AG04450 (cell line): ENCODE measurements around the gene MUC2. TPM values are rescaled to one million over a fixed set of nuclear protein-coding genes. Genes with fewer than 3 reads are reported as not detected.

Experiments used
- CTCF ChIA-PET: fragments of 300-600, 350-600 bp; formaldehyde crosslinking; extraction: SDS; loops from one replicate; lab custom pipeline; 2022; ENCODE audit warnings: antibody characterized with exemption, inconsistent platforms; lab: Charles Lee
- POLR2A ChIA-PET: fragments of 350-600 bp; formaldehyde crosslinking; extraction: SDS; loops from one replicate; lab custom pipeline; 2021; ENCODE audit warnings: antibody characterized with exemption, inconsistent platforms; lab: Yijun Ruan, JAX
- DNase-seq: peaks from one replicate; pipeline ENCODE4 v3.0.0-alpha.2; 2011; ENCODE audit warnings: low read depth, low spot score
- H3K27ac ChIP-seq: one replicate; pipeline ENCODE4 v1.5.1; 2012; ENCODE audit warnings: low read depth, low read length, control low read depth
- H3K27me3 ChIP-seq: one replicate; pipeline ENCODE4 v1.6.0; 2012; ENCODE audit warnings: low read length; ENCODE audit not compliant: control insufficient read depth, insufficient read depth
- H3K4me3 ChIP-seq: 2 replicates; pipeline ENCODE4 v1.5.1; 2011; ENCODE audit warnings: mild to moderate bottlenecking, low read depth, low read length, control low read depth
- H3K9me3 ChIP-seq: 2 replicates; pipeline ENCODE4 v1.5.1; 2012; ENCODE audit warnings: low read length; ENCODE audit not compliant: control insufficient read depth, insufficient read depth
- polyA plus RNA-seq: library from polyadenylated mRNA; depleted of rRNA; stranded (reverse); fragments of >200 nt; gene quantifications from 2 replicates; pipeline ENCODE4 v1.2.3, GENCODE V29; 2011
- TF ChIP-seq, protein P1 (sequence below): IDR thresholded peaks from 2 replicates; pipeline ENCODE4 v1.5.1; 2011; ENCODE audit warnings: low read depth, low read length, control low read depth, inconsistent platforms

The MUC2 gene
- polyA plus RNA-seq, 1 experiment = not detected

DNA sequence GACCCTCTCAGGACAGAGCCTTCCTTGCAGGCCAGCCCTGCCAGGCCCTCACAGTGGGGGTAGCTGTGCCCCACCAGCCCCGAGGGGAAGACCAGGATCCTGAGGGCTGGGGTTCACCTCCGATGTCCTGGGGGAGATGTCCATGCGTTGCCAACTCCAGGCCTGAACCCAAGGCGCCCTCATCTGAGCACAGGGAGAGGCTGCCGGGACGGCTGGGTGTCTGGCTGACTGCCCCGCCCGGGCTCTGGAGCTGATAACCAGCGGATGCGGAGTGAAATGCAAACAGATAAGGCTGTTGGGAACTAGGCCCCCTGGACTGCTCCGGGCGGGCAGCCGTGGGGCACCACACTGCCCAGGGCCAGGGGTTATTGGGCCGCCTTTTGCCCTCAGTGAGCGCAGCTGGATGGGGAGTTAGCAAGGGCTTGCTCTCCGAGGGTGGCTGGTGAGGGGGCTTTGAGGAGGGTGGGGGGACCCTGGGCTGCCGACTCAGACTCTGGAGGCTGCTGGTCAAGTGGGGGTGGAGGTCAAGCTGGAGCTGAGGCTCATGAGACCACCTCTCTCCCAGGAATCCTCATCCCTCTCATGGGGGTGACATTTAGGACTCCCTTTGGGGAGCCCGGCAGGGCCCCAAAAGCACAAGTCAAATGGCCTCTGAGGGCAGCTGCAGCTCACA lies 32.6 kb upstream of the MUC2 start:
- DNase-seq = no peak
- no peak overlapping the region for H3K27ac ChIP-seq
- H3K9me3 ChIP-seq = no peaks in the 10 kb centered on the region; the same call in 1 of the 2 replicates
- no peak overlapping the region for H3K4me3 ChIP-seq
- peaks cover 11% of the 10 kb centered on the region for H3K27me3 ChIP-seq
- CTCF ChIA-PET = no interaction called here
- POLR2A ChIA-PET = no interaction called here
- TF ChIP-seq, protein P1, sequence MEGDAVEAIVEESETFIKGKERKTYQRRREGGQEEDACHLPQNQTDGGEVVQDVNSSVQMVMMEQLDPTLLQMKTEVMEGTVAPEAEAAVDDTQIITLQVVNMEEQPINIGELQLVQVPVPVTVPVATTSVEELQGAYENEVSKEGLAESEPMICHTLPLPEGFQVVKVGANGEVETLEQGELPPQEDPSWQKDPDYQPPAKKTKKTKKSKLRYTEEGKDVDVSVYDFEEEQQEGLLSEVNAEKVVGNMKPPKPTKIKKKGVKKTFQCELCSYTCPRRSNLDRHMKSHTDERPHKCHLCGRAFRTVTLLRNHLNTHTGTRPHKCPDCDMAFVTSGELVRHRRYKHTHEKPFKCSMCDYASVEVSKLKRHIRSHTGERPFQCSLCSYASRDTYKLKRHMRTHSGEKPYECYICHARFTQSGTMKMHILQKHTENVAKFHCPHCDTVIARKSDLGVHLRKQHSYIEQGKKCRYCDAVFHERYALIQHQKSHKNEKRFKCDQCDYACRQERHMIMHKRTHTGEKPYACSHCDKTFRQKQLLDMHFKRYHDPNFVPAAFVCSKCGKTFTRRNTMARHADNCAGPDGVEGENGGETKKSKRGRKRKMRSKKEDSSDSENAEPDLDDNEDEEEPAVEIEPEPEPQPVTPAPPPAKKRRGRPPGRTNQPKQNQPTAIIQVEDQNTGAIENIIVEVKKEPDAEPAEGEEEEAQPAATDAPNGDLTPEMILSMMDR = no peak

DNA sequence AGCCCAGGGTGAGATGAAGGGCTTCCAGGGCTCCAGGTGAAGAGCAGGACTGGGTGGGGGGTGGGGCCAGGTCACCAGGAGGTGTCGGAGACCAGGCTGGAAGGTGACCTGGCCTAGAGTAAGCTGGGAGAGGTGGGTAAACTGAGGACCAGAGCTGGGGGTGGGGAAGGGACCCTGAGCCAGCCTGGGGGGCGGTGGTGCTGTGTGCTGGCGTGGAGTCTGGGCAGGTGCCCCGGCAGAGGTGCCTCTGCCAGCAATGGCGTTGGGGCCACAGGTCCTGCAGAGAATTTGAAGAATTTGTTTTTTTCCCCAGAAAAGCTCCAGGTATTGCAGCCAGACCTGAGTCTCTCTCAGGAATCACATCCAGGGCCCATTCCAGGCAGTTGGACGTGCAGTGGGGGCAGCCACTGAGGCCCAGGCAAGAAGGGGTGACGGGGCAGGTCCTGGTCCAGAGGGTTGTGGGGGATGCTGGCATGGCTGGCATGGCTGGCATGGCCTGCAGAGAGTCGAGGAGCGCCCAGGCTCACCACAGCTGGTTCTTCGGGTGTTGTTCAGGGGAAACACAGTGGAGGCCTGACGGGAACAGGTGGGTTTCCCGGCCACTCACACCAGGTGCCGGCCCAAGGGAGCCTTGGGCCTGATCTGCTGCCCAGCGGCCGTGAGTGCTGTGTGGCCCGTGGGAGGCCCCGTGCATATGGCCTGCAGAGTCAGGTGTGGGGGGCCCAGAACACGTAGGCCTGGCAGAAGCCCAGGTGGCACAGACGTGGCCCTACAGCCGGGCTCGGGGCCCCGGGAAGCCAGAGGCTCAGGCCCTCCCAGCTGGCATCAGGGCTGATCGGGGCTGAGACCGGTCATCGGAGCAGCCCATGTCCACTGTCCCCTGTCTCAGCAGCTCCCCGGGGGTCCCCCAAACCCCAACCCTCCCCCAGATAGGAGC lies 31.8 kb upstream of the MUC2 start:
- TF ChIP-seq, protein P1 = no peak
- CTCF ChIA-PET = no interaction called here
- H3K9me3 ChIP-seq = no peaks in the 10 kb centered on the region; the same call in 1 of the 2 replicates
- DNase-seq = no peak
- no peak overlapping the region for H3K27ac ChIP-seq
- H3K27me3 ChIP-seq = peaks cover 18% of the 10 kb centered on the region
- no peak overlapping the region for H3K4me3 ChIP-seq
- POLR2A ChIA-PET = no interaction called here

DNA sequence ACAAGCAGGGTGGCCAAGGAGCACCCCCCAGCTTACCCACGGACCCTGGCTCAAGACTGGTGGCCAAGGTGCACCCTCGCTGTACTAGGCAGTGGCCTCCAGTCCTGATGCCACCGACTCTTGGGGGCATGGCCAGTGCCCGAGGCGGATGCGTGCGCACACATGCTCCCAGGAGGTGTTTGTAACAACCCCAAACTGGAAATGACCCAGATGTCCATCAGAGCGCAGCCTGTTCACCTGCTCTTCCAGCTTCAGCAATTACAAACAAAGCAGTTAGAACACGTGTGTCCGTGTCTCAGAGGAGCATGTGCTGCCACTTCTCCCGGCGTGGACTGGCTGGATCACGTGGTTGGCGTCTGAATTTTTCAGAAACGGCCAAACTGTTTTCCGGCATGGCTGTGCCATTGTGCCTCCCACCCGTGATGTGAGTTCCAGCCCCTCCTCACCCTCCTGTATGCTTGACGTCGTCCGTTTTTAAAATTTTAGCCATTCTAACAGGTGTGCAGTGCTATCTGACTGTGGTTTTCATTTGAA lies 31.0 kb upstream of the MUC2 start:
- TF ChIP-seq, protein P1 = no peak
- Histone ChIP-seq H3K27ac (no peak overlapping the region), H3K4me3 (no peak overlapping the region), H3K9me3 (no peaks in the 10 kb centered on the region; the same call in 1 of the 2 replicates), H3K27me3 (peaks cover 19% of the 10 kb centered on the region)
- ChIA-PET CTCF (no interaction called here), POLR2A (no interaction called here)
- DNase-seq = no peak

DNA sequence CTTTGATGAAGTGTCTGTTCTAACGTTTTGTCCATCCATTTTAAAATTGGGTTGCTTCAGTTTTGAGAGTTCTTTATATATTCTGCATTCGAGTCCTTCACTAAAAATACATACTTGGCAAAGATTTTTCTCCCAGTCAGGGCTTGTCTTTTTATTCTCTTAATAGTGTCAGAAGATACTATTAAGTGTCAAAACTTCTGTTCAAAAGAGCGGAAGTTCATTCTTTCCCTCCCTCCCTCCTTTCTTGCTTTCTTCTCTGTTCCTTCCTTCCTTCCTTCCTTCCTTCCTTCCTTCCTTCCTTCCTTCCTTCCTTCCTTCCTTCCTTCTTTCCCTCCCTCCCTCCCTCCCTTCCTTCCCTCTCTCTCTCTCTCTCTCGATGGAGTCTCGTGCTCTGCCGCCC lies 30.5 kb upstream of the MUC2 start:
- TF ChIP-seq, protein P1 = no peak
- Histone ChIP-seq H3K27me3 (peaks cover 23% of the 10 kb centered on the region), H3K27ac (no peak overlapping the region), H3K9me3 (no peaks in the 10 kb centered on the region; the same call in 1 of the 2 replicates), H3K4me3 (no peak overlapping the region)
- POLR2A ChIA-PET = no interaction called here
- CTCF ChIA-PET = no interaction called here
- no peak for DNase-seq
